LoVo (cell line): ENCODE results near the gene CACNA1S.

Source experiments
- DNase-seq: peaks from one replicate; pipeline ENCODE4 v3.0.0-alpha.2; 2016; ENCODE audit warnings: low spot score

Gene CACNA1S

DNA sequence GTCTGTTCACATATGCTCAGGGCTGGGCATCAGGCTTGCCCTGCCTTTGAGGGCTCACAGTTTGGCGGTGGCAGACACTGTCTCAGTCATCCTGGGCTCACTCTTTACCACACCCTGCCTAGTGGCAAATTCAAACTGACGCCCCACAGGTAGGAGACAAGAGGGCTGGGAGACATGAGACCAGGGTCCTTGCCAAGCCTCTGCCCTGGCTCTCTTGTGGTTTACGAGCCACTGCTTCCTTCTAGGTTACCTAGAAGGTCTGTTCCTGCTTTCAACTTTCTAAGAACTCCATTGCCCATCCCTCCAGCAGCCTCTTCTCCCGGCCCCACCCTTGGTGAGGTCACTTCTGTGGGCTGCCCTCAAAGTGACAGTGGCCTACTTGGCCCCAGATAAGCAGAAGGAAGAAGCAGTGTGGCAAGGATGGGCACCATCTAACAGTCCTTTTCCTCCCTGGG is 99.2 kb downstream of the CACNA1S start:
- DNase-seq = peak; percentile 70

DNA sequence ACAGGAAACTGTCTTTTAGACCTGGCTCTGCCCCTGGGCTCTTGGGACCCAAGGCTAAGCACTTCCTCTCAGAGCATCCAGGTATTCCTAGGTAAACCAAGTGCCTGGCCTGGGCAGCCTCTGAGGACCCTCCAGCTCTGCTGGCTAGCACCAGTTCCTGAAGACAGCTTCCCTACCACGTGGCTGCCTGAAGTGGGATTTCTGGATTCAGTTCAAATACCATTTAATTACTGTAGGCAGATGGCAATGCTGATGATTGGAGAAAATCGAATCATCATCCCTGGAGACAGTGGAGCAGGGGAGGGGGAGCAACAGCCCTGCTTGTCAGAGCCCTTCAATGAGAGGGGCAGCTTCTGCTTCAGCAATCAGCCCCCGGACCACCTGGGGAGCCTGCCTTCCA is 100.6 kb downstream of the CACNA1S start:
- DNase-seq = no peak

DNA sequence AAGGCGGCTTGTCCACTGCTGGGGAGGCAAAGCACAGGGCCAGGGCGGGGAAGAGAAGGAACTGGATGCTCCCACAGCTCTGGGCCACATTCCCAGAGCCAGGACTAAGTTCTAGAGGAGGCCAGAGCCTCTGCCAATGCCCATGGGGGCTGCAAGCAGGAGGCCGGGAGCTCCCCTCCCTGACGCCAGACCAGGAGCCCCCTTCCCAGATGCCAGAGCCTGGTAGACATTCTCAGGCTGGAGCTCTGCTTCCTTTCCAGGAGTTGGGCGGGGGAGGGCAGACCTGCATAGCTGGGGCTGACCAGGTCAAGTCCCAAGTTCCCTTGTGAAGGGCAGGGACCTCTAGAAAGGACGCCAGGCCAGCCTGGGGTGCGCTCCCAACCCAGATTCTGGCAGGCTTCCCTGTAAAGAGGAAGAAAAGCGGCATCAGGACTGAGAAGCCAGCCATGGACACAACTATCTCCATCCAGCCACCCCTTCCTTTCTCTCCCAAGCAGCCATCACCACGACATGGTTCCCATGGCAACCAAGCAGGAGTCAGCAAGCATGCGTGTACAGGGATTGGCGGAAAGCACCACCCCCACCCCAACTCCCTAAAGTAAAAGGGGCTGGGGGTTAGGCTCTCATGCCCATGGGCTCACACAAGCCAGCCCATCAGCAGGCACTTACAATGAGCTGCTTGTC is 102.1 kb downstream of the CACNA1S start:
- no peak for DNase-seq

DNA sequence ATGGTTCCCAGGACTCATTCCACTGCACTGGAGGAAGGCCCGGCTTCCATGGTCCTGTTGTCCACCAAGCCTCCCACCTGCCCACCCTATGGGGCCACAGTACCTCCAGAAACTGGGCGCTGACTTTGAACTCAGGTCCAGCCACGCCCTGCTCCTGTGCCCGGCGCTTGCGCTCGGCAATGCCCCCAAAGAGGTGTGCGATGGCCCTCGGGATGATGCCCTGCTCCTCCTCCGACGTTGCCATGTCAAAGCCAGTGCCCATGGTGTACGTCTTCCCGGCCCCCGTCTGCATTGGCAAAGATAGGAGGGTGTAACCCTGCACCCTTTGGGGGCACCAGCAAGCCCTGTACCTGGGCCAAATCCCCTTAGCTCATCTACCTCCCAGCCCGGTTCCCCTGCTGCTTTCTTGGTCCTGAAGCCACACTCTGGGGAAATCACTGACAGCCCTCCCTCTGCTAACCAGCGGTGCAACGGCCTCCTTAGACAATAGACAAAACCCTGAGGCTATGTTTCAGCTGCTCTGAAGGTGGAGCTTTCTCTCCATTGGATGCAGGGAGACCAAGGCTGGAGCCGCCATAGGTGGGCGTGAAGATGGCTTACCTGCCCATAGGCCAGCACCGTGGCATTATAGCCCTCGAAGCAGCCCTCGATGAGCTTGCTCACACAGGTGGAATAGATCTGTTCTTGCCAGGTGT is 103.4 kb downstream of the CACNA1S start:
- no peak for DNase-seq

DNA sequence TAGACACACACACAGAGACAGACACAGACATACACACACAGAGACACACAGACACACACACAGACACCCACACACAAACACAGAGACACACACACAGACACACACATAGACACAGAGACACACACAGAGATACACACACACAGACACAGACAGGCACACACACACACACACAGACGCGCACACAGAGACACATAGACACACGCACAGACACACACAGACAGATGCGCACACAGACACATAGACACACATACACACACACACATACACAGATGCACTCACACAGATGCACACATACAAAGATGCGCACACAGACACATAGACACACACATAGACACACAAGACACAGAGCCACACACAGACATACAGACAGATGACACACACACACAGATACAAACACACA is 104.7 kb downstream of the CACNA1S start:
- DNase-seq = no peak

DNA sequence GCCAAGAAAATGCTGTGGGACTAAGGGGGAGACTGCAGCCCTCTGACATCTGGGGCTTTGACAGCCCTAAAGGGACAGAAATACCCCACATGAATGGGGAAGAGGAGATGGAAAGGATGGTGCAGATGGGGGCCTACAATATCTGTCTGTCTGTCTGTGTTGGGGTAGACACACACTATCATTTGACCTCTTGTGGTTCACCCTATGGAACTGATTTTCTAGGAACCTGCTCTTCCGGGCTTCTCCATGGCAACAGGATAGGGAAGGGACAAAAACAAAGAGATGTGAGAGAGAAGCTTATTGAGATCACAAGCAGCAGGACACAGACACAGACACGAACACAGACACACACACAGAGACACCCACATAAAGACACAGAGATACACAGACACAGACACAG is 105.8 kb downstream of the CACNA1S start:
- no peak for DNase-seq

DNA sequence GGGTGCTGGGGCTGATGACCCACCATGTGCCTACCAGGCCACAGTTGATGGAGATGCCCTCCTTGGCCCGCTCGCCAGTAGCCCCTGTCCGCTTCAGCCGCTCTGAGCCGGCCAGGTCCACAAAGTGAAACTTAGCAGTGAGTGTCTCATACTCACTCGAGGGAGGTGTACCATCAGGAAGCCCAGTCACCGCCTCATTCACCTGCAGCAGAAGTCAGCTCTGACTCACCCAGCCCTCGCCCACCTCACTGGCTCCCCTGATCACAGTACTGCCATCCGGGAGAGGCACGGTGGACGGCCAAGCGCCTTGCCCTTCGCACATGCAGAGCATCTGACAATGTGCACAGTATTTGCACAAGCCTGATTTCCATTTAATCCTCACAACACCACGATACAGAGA is 107.5 kb downstream of the CACNA1S start:
- no peak for DNase-seq

DNA sequence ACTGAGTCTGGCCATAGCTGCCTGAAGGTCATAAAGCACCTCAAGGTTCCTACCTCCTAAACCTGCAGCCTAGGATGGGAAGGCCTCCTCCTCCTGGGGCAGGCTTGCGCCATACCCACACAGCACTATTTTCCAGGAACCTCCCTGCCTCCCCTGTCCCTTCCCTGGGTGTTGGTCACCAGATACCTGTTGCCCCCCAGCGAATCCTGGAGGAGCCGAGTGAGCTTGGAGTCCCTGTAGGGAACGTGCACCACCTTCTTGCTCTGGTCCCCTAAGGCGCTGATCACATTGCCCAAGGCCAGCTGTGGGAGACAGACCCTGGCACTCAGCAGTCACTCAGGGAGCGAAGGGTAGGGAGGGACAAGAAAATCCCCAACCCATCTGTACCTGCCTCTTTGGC is 108.1 kb downstream of the CACNA1S start:
- no peak for DNase-seq

DNA sequence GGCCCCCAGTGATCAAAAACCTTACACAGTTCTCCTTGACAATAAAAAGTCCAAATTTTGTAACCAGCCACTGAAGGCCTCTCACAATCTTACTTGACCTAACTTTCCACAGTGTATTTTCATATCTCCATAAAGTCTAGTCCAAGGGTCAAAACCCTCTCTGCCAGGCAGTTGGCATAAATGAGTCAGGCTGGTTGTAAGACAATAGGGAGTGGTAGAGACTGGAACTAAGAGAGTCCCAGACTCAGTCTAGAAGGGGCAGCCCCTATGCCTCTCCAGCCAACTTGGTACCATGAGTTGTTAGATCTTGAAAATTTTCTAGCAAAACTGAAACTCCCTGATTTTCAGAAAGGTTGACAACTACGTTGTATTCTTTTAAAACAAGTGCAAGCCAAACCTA is 109.7 kb downstream of the CACNA1S start:
- no peak for DNase-seq

DNA sequence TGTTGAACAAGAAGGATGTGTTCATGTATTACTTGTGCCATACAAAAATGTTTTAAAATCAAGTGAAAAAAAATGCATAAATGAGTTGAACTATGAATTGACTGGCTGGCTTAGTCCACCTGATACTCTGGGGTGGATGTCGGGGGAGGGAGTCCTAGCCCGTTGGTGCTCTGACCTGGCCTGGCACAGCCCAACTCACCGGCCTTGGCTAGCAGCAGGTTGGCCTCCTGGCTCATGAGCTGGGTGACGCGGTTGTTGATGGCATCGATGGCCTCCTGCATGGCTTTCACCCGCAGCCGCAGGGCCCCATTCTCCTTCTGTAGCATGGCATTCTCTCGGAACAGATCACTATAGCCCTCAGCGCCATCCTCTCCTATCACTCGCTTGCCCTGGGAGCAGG is 110.3 kb downstream of the CACNA1S start:
- DNase-seq = no peak

DNA sequence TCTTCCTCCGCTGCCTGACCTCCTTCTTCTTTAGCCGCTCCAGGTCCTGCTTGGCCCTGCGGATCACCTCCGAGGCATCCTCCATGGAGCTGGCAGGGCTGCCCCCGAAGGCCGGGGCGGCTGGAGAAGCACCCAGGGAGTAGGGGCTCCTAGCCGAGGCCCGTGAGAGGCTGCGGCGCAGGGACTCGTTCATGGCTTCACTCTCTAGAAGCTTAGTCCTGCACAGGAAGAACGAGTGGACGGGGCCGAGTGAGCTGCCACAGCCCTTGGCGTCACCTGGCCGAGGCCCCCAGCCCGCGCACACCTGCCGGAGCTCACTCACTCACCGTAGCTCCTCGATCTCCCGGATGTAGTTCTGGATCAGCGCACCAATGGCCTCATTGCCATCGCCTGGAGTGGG is 111.8 kb downstream of the CACNA1S start:
- no peak for DNase-seq

DNA sequence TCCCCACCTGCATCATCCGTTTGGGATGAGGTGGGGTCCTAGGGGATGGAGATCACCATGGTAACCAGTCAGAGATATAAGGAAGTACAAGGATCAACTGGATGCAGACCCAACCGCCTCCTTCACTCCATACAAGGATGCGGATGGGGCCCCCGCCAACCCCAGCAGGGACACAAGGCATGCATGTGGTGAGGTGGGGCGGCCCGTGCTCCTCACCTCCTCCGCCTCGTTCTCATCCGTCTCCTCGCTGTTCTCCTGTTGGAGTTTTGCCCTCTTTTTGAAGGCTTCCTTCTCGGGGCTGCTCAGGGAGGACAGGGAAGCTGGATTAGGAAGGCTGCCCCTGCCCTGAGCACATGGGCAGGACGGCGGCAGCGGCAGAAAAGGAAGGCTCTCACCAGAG is 112.6 kb downstream of the CACNA1S start:
- DNase-seq = no peak

DNA sequence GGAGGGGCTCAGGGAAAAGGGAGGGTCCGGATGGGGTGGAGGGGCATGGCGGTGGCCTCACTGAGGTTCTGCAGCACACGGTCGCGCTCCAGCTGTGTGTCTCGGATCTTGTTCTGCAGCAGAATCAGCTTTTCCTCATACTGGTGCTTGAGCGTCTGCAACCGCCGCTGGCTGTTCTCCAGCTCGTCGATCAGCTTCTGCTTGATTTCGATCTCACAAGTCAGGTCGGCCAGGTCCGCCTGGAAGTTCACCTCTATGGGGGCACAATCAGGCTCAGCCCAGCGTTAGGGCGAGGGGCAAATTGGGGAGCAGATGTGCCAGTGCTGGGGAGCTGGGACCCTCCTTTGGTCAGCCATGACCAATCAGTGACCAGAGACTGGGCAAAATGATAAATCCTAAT is 113.9 kb downstream of the CACNA1S start:
- no peak for DNase-seq

DNA sequence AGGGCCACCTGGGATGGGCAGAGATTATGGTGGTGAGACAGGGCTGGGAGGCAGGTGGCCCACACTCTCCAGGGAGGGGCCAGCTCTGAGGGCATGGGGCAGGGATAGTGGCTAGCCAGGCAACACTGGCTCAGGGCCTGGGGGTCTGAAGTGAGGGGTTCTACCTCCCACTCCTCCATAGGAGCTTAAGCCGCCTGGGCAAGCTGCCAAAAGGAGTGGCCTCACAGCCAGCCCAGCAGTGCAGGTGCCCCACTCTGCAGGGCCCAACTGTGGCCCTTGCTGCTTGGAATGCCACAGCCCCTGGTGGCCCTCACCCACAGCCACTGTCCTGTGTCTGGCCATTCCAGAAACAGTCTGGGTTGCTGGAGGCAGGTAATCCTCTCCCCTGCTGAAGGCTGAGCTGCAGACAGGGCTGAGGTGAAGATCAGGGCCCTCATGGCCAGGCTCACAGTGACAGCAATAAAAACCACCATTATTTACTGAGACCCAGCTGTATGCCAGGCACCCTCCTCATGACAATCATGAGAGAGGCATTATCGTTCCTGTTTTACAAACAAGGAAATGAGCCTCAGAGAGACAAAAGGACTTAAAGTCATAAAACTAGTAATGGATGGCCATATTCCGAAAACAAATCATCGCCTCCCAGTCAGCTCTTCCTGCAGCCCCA is 119.7 kb downstream of the CACNA1S start:
- DNase-seq = no peak

DNA sequence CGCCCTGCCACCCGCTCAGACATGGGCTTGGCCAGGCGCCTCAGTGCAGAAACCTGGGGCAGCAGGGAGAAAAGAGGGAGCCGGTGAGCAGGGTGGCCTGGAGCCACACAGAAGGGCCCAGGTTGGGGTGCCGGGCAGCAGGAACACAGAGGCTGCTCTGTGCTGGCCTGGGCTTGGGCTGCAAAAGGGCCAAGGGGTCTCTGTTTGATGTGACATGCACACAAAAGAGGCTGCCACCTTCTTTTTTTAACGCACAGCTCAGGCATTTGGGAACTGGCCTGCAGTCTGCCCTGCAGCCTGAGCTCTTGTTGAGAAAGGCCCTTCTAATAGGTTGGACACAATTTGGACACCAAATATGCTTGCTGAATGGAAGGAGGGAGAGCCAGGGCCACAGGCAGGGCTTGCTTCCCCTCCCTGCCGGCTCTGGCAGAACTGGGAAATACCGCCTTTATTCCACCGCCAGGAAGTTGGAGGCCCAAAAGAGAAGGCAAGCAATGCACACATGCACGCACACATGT is 121.1 kb downstream of the CACNA1S start:
- no peak for DNase-seq

DNA sequence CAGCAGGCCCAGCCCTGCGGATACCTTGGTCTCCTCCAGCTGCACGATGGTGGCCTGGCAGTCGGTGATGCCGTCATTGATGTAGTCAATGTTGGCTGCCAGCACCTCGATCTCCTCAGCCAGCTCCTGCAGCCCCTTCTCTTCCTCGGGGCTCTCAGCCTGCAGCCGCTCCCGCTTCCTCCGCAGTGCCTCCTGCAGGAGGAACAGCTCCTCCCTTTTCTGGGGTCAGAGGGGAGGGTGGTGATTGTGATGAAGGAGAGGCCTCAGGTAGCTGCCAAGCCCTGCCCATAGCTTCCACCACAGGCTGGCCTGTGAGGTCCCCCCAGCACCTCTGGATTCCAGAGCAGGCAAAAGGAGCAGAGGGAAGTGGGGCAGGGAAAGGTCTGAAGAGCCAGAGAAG is 122.1 kb downstream of the CACNA1S start:
- DNase-seq = no peak
